H1 (cell line): ENCODE measurements around the gene GJB3. TPM values are rescaled to one million over a fixed set of nuclear protein-coding genes. Genes with fewer than 3 reads are reported as not detected.

ENCODE experiments used
- CTCF ChIA-PET: fragments of 300-600 bp; sonication (Branson Sonifier 250); formaldehyde crosslinking; loops from one replicate; lab custom pipeline; 2021; ENCODE audit not compliant: partially characterized antibody; lab: Charles Lee
- POLR2A ChIA-PET: fragments of 300-600 bp; sonication (Branson Sonifier 250); formaldehyde crosslinking; loops from one replicate; lab custom pipeline; 2021; ENCODE audit warnings: inconsistent platforms; ENCODE audit not compliant: partially characterized antibody; lab: Charles Lee
- DNase-seq, 2 experiments: peaks; one replicate each; pipeline versions ENCODE4 v3.0.0 to v3.0.0-alpha.2; 2010 to 2022; ENCODE audit warnings: low spot score in 2 of 2, low read depth in 1 of 2, mixed read lengths in 1 of 2
- FAIRE-seq: peaks from 2 replicates; lab custom pipeline; 2011; peaks lifted over from hg19 to GRCh38; lab: Jason Lieb, UNC
- H2AFZ ChIP-seq: 2 replicates; pipeline ENCODE4 v1.8.1; 2012; ENCODE audit warnings: low read length, inconsistent platforms
- H2AK5ac ChIP-seq: 2 replicates; pipeline ENCODE4 v1.6.1; 2013; ENCODE audit warnings: low read depth, low read length
- H2BK120ac ChIP-seq: replicated peaks from 2 replicates; pipeline ENCODE3; 2013; ENCODE audit warnings: low read depth, low read length, inconsistent platforms
- H2BK12ac ChIP-seq: 2 replicates; pipeline ENCODE4 v1.6.1; 2013; ENCODE audit warnings: low read depth, low read length
- H2BK15ac ChIP-seq: 2 replicates; pipeline ENCODE4 v1.6.1; 2013; ENCODE audit warnings: low read length
- H2BK20ac ChIP-seq: 2 replicates; pipeline ENCODE4 v1.6.1; 2013; ENCODE audit warnings: low read length
- H2BK5ac ChIP-seq: 2 replicates; pipeline ENCODE4 v1.6.1; 2013; ENCODE audit warnings: low read depth, low read length
- H3K14ac ChIP-seq: 2 replicates; pipeline ENCODE4 v1.6.1; 2013; ENCODE audit warnings: inconsistent platforms; ENCODE audit not compliant: insufficient read length
- H3K18ac ChIP-seq: 2 replicates; pipeline ENCODE4 v1.6.1; 2013; ENCODE audit warnings: low read length; ENCODE audit errors: extremely low read depth
- H3K23ac ChIP-seq: 2 replicates; pipeline ENCODE4 v1.6.1; 2013; ENCODE audit warnings: inconsistent platforms; ENCODE audit not compliant: insufficient read length
- H3K23me2 ChIP-seq: 2 replicates; pipeline ENCODE4 v1.6.1; 2013; ENCODE audit warnings: low read depth, low read length
- H3K27ac ChIP-seq: 2 replicates; pipeline ENCODE4 v1.6.1; 2011; ENCODE audit warnings: low read depth, low read length, inconsistent platforms
- H3K27me3 ChIP-seq, 4 experiments: replicated peaks in 1 of 4; 1 replicate in 1 of 4; 2 replicates in 3 of 4; pipeline versions ENCODE4 v1.6.1 to v1.8.1; 2011 to 2013; ENCODE audit warnings: low read length in 3 of 4, mild to moderate bottlenecking in 3 of 4, inconsistent platforms in 2 of 4, mixed read lengths in 2 of 4, moderate library complexity in 1 of 4; ENCODE audit not compliant: control insufficient read depth in 3 of 4, insufficient read depth in 3 of 4; ENCODE audit errors: extremely low read depth in 1 of 4
- H3K36me3 ChIP-seq, 4 experiments: 2 replicates each; pipeline versions ENCODE4 v1.6.1 to v1.8.1; 2011 to 2013; ENCODE audit warnings: mild to moderate bottlenecking in 4 of 4, low read length in 3 of 4, moderate library complexity in 2 of 4, control low read depth in 1 of 4, inconsistent platforms in 1 of 4; ENCODE audit not compliant: insufficient read depth in 4 of 4, control insufficient read depth in 2 of 4
- H3K4ac ChIP-seq: replicated peaks from 2 replicates; pipeline ENCODE3; 2013; ENCODE audit warnings: low read length, low read depth, mixed read lengths, inconsistent platforms; ENCODE audit not compliant: insufficient read length
- H3K4me1 ChIP-seq, 4 experiments: replicated peaks in 1 of 4; 1 replicate in 1 of 4; 2 replicates in 3 of 4; pipeline versions ENCODE4 v1.6.1 to v1.8.1; 2011 to 2013; ENCODE audit warnings: low read length in 3 of 4, inconsistent platforms in 2 of 4, mixed read lengths in 1 of 4; ENCODE audit not compliant: insufficient read depth in 4 of 4, control insufficient read depth in 3 of 4
- H3K4me2 ChIP-seq, 2 experiments: 2 replicates each; pipeline versions ENCODE4 v1.6.1 to v1.8.1; 2011 to 2013; ENCODE audit warnings: low read depth in 2 of 2, low read length in 2 of 2, control low read depth in 1 of 2, inconsistent platforms in 1 of 2, mild to moderate bottlenecking in 1 of 2; ENCODE audit not compliant: insufficient read depth in 1 of 2
- H3K4me3 ChIP-seq, 4 experiments: fragments of 200-600, 300-600 bp in 1 of 4; sonication (generic), shearing (Covaris generic), sonication (Bioruptor Twin) in 1 of 4; 2 replicates each; pipeline versions ENCODE4 v1.5.1 to v1.8.1; 2011 to 2016; ENCODE audit warnings: low read length in 4 of 4, low read depth in 3 of 4, control low read depth in 2 of 4, inconsistent platforms in 2 of 4, mild to moderate bottlenecking in 2 of 4, mixed read lengths in 1 of 4, moderate library complexity in 1 of 4; ENCODE audit not compliant: insufficient read depth in 2 of 4; ENCODE audit errors: extremely low read depth in 1 of 4
- H3K56ac ChIP-seq: replicated peaks from 2 replicates; pipeline ENCODE3; 2013; ENCODE audit warnings: low read depth, mild to moderate bottlenecking, mixed read lengths, low read length, inconsistent platforms; ENCODE audit not compliant: insufficient read length
- H3K79me1 ChIP-seq: 2 replicates; pipeline ENCODE4 v1.6.1; 2013; ENCODE audit warnings: low read depth, low read length, control low read depth
- H3K79me2 ChIP-seq, 2 experiments: 2 replicates each; pipeline versions ENCODE4 v1.6.1 to v1.8.1; 2012 to 2013; ENCODE audit warnings: low read length in 2 of 2, mild to moderate bottlenecking in 2 of 2, inconsistent platforms in 1 of 2; ENCODE audit not compliant: insufficient read depth in 2 of 2, control insufficient read depth in 1 of 2
- H3K9ac ChIP-seq, 4 experiments: replicated peaks in 1 of 4; 1 replicate in 1 of 4; 2 replicates in 3 of 4; pipeline versions ENCODE4 v1.6.1 to v1.8.1; 2011 to 2013; ENCODE audit warnings: low read depth in 3 of 4, low read length in 3 of 4, control low read depth in 2 of 4, mild to moderate bottlenecking in 2 of 4, moderate library complexity in 2 of 4, inconsistent platforms in 1 of 4; ENCODE audit errors: extremely low read depth in 1 of 4
- H3K9me3 ChIP-seq, 2 experiments: 2 replicates each; pipeline versions ENCODE4 v1.6.1 to v1.8.1; 2012 to 2013; ENCODE audit warnings: mild to moderate bottlenecking in 2 of 2, moderate library complexity in 2 of 2, control low read depth in 1 of 2, inconsistent platforms in 1 of 2, low read depth in 1 of 2, low read length in 1 of 2, mixed read lengths in 1 of 2; ENCODE audit not compliant: insufficient read depth in 2 of 2
- H4K20me1 ChIP-seq, 2 experiments: replicated peaks in 1 of 2; 2 replicates each; pipeline versions ENCODE3 to v1.8.1; 2011 to 2013; ENCODE audit warnings: inconsistent platforms in 2 of 2, low read length in 2 of 2, mild to moderate bottlenecking in 1 of 2; ENCODE audit not compliant: insufficient read depth in 2 of 2, control insufficient read depth in 1 of 2
- H4K5ac ChIP-seq: 2 replicates; pipeline ENCODE4 v1.6.1; 2013; ENCODE audit warnings: low read length, low read depth, mixed read lengths, inconsistent platforms; ENCODE audit not compliant: insufficient read length
- H4K8ac ChIP-seq: 2 replicates; pipeline ENCODE4 v1.8.0; 2013; ENCODE audit warnings: mild to moderate bottlenecking, moderate library complexity, low read length, inconsistent platforms; ENCODE audit not compliant: insufficient read depth; ENCODE audit errors: extremely low read depth
- H4K91ac ChIP-seq: replicated peaks from 2 replicates; pipeline ENCODE3; 2013; ENCODE audit warnings: low read length, mixed read lengths, inconsistent platforms; ENCODE audit not compliant: insufficient read length
- CBX8 ChIP-seq: fragments of 300-800, 300-1000 bp; sonication (generic); IDR thresholded peaks from 2 replicates; pipeline ENCODE4 v1.7.1; 2016; ENCODE audit warnings: low read depth, low read length, borderline replicate concordance
- CREB1 ChIP-seq: IDR thresholded peaks from 2 replicates; pipeline ENCODE4 v1.6.1; 2012; ENCODE audit warnings: inconsistent platforms
- EP300 ChIP-seq, 2 experiments: IDR thresholded peaks; 1 replicate in 1 of 2; 2 replicates in 1 of 2; pipeline ENCODE4 v1.6.1; 2011 to 2012; ENCODE audit warnings: low read depth in 2 of 2, low read length in 2 of 2, mild to moderate bottlenecking in 2 of 2, borderline replicate concordance in 1 of 2, inconsistent platforms in 1 of 2, moderate library complexity in 1 of 2
- GABPA ChIP-seq: IDR thresholded peaks from 2 replicates; pipeline ENCODE4 v1.6.1; 2011; ENCODE audit warnings: mild to moderate bottlenecking, low read length, moderate library complexity, borderline replicate concordance; ENCODE audit not compliant: insufficient read depth
- PHF8 ChIP-seq: fragments of 200-600 bp; sonication (generic); conservative IDR thresholded peaks from 2 replicates; pipeline ENCODE4 v1.7.1; 2012; ENCODE audit warnings: low read depth, mild to moderate bottlenecking, inconsistent platforms, low read length, moderate library complexity
- POLR2A ChIP-seq, 2 experiments: IDR thresholded peaks; 1 replicate in 1 of 2; 2 replicates in 1 of 2; pipeline ENCODE4 v1.6.1; 2011; ENCODE audit warnings: low read depth in 2 of 2, low read length in 2 of 2, mild to moderate bottlenecking in 2 of 2; ENCODE audit errors: control extremely low read depth in 1 of 2
- RAD21 ChIP-seq, 2 experiments: IDR thresholded peaks in 1 of 2; conservative IDR thresholded peaks in 1 of 2; 2 replicates each; pipeline ENCODE4 v1.6.1; 2011; ENCODE audit warnings: low read depth in 2 of 2, low read length in 2 of 2, improper control_type of control experiment in 1 of 2, inconsistent platforms in 1 of 2, mild to moderate bottlenecking in 1 of 2, moderate library complexity in 1 of 2
- RBBP5 ChIP-seq: IDR thresholded peaks from 2 replicates; pipeline ENCODE4 v1.7.1; 2012; ENCODE audit warnings: low read depth, mild to moderate bottlenecking, inconsistent platforms, low read length, moderate library complexity, borderline replicate concordance
- RNF2 ChIP-seq: fragments of 200-900, 300-1000 bp; sonication (generic); IDR thresholded peaks from 2 replicates; pipeline ENCODE4 v1.7.1; 2016; ENCODE audit warnings: borderline replicate concordance, low read depth, mild to moderate bottlenecking, antibody characterized with exemption, low read length; ENCODE audit not compliant: poor library complexity, severe bottlenecking; ENCODE audit errors: missing control alignments
- SIN3A ChIP-seq, 2 experiments: IDR thresholded peaks in 1 of 2; conservative IDR thresholded peaks in 1 of 2; 2 replicates each; pipeline ENCODE4 v1.6.1; 2011 to 2012; ENCODE audit warnings: low read length in 2 of 2, improper control_type of control experiment in 1 of 2, low read depth in 1 of 2, mild to moderate bottlenecking in 1 of 2
- SP4 ChIP-seq: IDR thresholded peaks from 2 replicates; pipeline ENCODE4 v1.6.1; 2012; ENCODE audit warnings: low read length, inconsistent platforms
- SUZ12 ChIP-seq: fragments of 200-600 bp; sonication (generic); IDR thresholded peaks from 2 replicates; pipeline ENCODE4 v1.6.1; 2012; ENCODE audit warnings: mild to moderate bottlenecking, inconsistent platforms, low read length, moderate library complexity, mixed read lengths
- TAF7 ChIP-seq: optimal IDR thresholded peaks from 2 replicates; pipeline ENCODE3; 2011; ENCODE audit warnings: low read depth, mild to moderate bottlenecking, inconsistent platforms, low read length, moderate library complexity, borderline replicate concordance
- WGBS, 2 experiments: shearing (Covaris generic) in 1 of 2; methylation state at CpG; one replicate each; pipeline versions ENCODE4 v1.1.6 to v1.1.7; 2013 to 2015; ENCODE audit warnings: low lambda C conversion rate in 2 of 2, mixed read lengths in 2 of 2, inconsistent platforms in 1 of 2, low coverage in 1 of 2, missing lambda C conversion rate in 1 of 2; ENCODE audit not compliant: insufficient replicate concordance in 2 of 2, insufficient coverage in 1 of 2, insufficient read length in 1 of 2; ENCODE audit errors: extremely low coverage in 1 of 2, missing lambda C conversion rate in 1 of 2; 5-methylcytosine and 5-hydroxymethylcytosine counted together
- polyA plus RNA-seq, 7 experiments: library from polyadenylated mRNA; depleted of rRNA in 3 of 7; stranded (reverse) in 5 of 7; unstranded in 2 of 7; fragments of >200 nt in 5 of 7; fragments of 200-250 nt in 2 of 7; gene quantifications; 1 replicate in 5 of 7; 2 replicates in 1 of 7; 4 replicates in 1 of 7; pipeline versions ENCODE4 v1.2.1 to v1.2.3, GENCODE V29; 2011 to 2013; ENCODE audit warnings: missing spikeins in 2 of 7, mixed read lengths in 2 of 7
- total RNA-seq: library from RNA; stranded (reverse); fragmentation: NEBNext Ultra II Directional; extraction: Animal tissue kit (Norgen Biotek cat#: 25700); gene quantifications from 2 replicates; pipeline ENCODE4 v1.2.1, GENCODE V29; 2021

Gene GJB3
- total and polyA plus RNA-seq, 2 of the 8 experiments (the other 6 are each of a cell fraction or from before 2014, with no cell fraction given), result 0.93 to 1.6 TPM

- Histone ChIP-seq H3K23ac (no peak overlapping the region), H4K5ac (no peak overlapping the region), H2BK15ac (no peak overlapping the region), H3K9ac (no peak overlapping the region), H2AK5ac (no peak overlapping the region), H4K8ac (no peak overlapping the region), H2BK5ac (no peak overlapping the region), H3K18ac (no peak overlapping the region), H3K23me2 (peaks cover 8% of the 10 kb centered on the region; the same call in 1 of the 2 replicates), H2BK12ac (no peak overlapping the region), H3K27me3 (0 out of 7 replicates have a peak, but pooled peaks cover 0 to 3% (median 0%) of the 10 kb centered on the region in 4 experiments), H3K9me3 (no peaks in the 10 kb centered on the region), H3K4me3 (no peak overlapping the region), H2BK120ac (no peak overlapping the region), H3K4ac (no peak overlapping the region), H3K27ac (no peak overlapping the region), H3K36me3 (no peaks in the 10 kb centered on the region), H3K4me1 (no peaks in the 10 kb centered on the region), H4K20me1 (no peaks in the 10 kb centered on the region), H3K79me2 (no peaks in the 10 kb centered on the region), H3K4me2 (no peak overlapping the region), H4K91ac (no peak overlapping the region), H2BK20ac (no peak overlapping the region), H3K56ac (no peak overlapping the region), H2AFZ (no peak overlapping the region), H3K79me1 (no peaks in the 10 kb centered on the region), H3K14ac (no peak overlapping the region)
- CTCF ChIA-PET, result interaction anchor here (0.9 to 1.8 kb wide), 5 partner anchors 10 to 78 kb away, joined by 3 to 8 read pairs (median 3); partner anchors contain the start of gene GJB4
- WGBS, 2 experiments, result 86% methylated on average over 8 of the region's 8 CpGs; no CpG with 5 or more reads in 1 of the 2 experiments
- no peak for FAIRE-seq
- POLR2A ChIA-PET, result no interaction called here
- no peak for DNase-seq
- TF ChIP-seq PHF8 (no peak), SP4 (no peak), GABPA (no peak), POLR2A (IDR thresholded peaks at IDR 0.05; ENCODE audit: control extremely low read depth in 1 of 2, low read depth in 2 of 2, low read length in 2 of 2) (no peak), SUZ12 (no peak), EP300 (IDR thresholded peaks at IDR 0.05; ENCODE audit: borderline replicate concordance in 1 of 2, low read depth in 2 of 2, low read length in 2 of 2) (no peak), CBX8 (no peak), SIN3A (conservative IDR thresholded peaks at IDR 0.05 in 1 of 2, IDR thresholded peaks at IDR 0.05 in 1 of 2; ENCODE audit: low read depth in 1 of 2, low read length in 2 of 2) (no peak), TAF7 (no peak), RNF2 (no peak), RAD21 (IDR thresholded peaks at IDR 0.05 in 1 of 2, conservative IDR thresholded peaks at IDR 0.05 in 1 of 2; ENCODE audit: low read depth in 2 of 2, low read length in 2 of 2) (no peak), RBBP5 (no peak), CREB1 (no peak)
Measured at GRCh38 chr1:34774957-34775356, 6.1 kb upstream of the GJB3 start.
